Testis (tissue), 2 donors: Measurements from ENCODE around the gene GPR151.

Source experiments
- CTCF ChIP-seq, 3 experiments: fragments of 450-650 bp in 2 of 3; fragments of 200-600 bp in 1 of 3; sonication (generic) in 1 of 3; IDR thresholded peaks; one replicate each; pipeline ENCODE4 v1.5.1; 2016 to 2019; ENCODE audit warnings: antibody characterized with exemption in 3 of 3, mild to moderate bottlenecking in 2 of 3, moderate library complexity in 1 of 3
- POLR2A ChIP-seq: fragments of 450-650 bp; IDR thresholded peaks from one replicate; pipeline ENCODE4 v1.6.1; 2017; ENCODE audit warnings: antibody characterized with exemption, mild to moderate bottlenecking, moderate library complexity

GRCh38 chr5:146533260-146533857 is 17.4 kb upstream of the GPR151 start:
- TF ChIP-seq CTCF (IDR thresholded peaks at IDR 0.05) (peak; percentile 49 to 70 (median 67)), POLR2A (no peak)
